HEK293T (cell line): ENCODE results near the gene EHHADH.

Source experiments
- ELF4 ChIP-seq: fragments of 450-650 bp; IDR thresholded peaks from 2 replicates; pipeline ENCODE4 v1.6.1; 2017; ENCODE audit warnings: antibody characterized with exemption
- FOXA1 ChIP-seq: fragments of 450-650 bp; IDR thresholded peaks from 2 replicates; pipeline ENCODE4 v1.6.1; 2016; ENCODE audit warnings: mild to moderate bottlenecking
- FOXM1 ChIP-seq: fragments of 450-650 bp; IDR thresholded peaks from 2 replicates; pipeline ENCODE4 v1.6.1; 2017; ENCODE audit warnings: mild to moderate bottlenecking, borderline replicate concordance
- HDGF ChIP-seq: fragments of 450-650 bp; IDR thresholded peaks from 2 replicates; pipeline ENCODE4 v1.6.1; 2017; ENCODE audit warnings: antibody characterized with exemption, borderline replicate concordance
- SP1 ChIP-seq: fragments of 450-650 bp; IDR thresholded peaks from 2 replicates; pipeline ENCODE4 v1.6.1; 2017
- SUZ12 ChIP-seq: fragments of 450-650 bp; IDR thresholded peaks from 2 replicates; pipeline ENCODE4 v1.6.1; 2016; ENCODE audit warnings: mild to moderate bottlenecking

DNA sequence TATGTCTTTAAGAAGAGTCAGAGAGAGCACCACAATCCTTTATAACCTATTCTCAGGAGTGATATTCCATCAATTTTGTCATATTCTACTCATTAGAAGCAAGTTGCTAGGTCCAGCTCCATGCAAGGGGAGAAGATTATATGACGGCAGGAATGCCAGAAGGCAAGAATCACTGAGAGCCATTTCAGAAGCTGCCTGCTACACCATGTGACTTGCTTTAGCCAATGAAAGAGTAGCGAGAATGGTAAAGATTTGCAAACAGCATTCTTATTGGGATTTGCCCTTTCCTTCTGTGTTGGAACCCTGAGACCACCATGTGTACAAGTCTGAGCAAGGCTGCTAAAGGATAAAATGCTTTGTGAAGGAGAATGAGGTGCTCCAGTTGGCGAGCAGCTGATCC, 96.5 kb downstream of the EHHADH start:
- TF ChIP-seq FOXA1 (no peak), ELF4 (no peak), HDGF (no peak), SP1 (no peak), FOXM1 (no peak), SUZ12 (no peak)
